Right lobe of liver (tissue), 4 donors: Measurements from ENCODE around the gene C19orf53.

Source experiments
- POLR2A ChIP-seq: fragments of 450-650 bp; IDR thresholded peaks from one replicate; pipeline ENCODE4 v1.6.1; 2017; ENCODE audit warnings: antibody characterized with exemption, mild to moderate bottlenecking
- TF ChIP-seq, protein P1 (sequence below), 4 donors: fragments of 200-600 bp in 3 of 4; fragments of 450-650 bp in 1 of 4; IDR thresholded peaks; one replicate each; pipeline versions ENCODE4 v1.5.1 to v1.8.0; 2016 to 2022; ENCODE audit warnings: antibody characterized with exemption in 4 of 4, mild to moderate bottlenecking in 2 of 4
- donor health status: DM: no; HTN: no; CAD: no.
- donor health status: DM: no; HTN: no; CAD: no.
- donor health status: DM: no; HTN: yes; CAD: no.

GRCh38 chr19:13765395-13766094 lies 8.7 kb upstream of the C19orf53 start:
- TF ChIP-seq, protein P1, sequence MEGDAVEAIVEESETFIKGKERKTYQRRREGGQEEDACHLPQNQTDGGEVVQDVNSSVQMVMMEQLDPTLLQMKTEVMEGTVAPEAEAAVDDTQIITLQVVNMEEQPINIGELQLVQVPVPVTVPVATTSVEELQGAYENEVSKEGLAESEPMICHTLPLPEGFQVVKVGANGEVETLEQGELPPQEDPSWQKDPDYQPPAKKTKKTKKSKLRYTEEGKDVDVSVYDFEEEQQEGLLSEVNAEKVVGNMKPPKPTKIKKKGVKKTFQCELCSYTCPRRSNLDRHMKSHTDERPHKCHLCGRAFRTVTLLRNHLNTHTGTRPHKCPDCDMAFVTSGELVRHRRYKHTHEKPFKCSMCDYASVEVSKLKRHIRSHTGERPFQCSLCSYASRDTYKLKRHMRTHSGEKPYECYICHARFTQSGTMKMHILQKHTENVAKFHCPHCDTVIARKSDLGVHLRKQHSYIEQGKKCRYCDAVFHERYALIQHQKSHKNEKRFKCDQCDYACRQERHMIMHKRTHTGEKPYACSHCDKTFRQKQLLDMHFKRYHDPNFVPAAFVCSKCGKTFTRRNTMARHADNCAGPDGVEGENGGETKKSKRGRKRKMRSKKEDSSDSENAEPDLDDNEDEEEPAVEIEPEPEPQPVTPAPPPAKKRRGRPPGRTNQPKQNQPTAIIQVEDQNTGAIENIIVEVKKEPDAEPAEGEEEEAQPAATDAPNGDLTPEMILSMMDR (IDR thresholded peaks at IDR 0.05): no peak
- no peak for TF ChIP-seq POLR2A
